ENCODE results near the gene WIPI1.

Gene WIPI1

GRCh38 chr17:68399638-68400403 is 57.5 kb downstream of the WIPI1 start:
- H3K27me3 ChIP-seq (ENCODE audit: control insufficient read depth in 1 of 2, insufficient read depth in 1 of 2, low read length in 2 of 2) = no peaks in the 10 kb centered on the region
- 21% methylated on average over 16 of the region's 19 CpGs for WGBS
- H3K4me2 ChIP-seq (ENCODE audit: low read length, poor library complexity, severe bottlenecking) = peak overlapping the region; percentile 41
- H2BK120ac ChIP-seq (ENCODE audit: low read depth, low read length) = peak overlapping the region; percentile 95
- H3K27ac ChIP-seq (ENCODE audit: low read length, poor library complexity, severe bottlenecking) = no peak overlapping the region
- H3K4ac ChIP-seq (ENCODE audit: low read depth in 1 of 2, low read length in 2 of 2) = peak overlapping the region; percentile 97 to 98
- H3K9me3 ChIP-seq (ENCODE audit: control insufficient read depth, low read length) = peaks cover 3% of the 10 kb centered on the region
- peak overlapping the region; percentile 13 for H2BK15ac ChIP-seq (ENCODE audit: low read depth, poor library complexity, severe bottlenecking)
- DNase-seq = peak; percentile 96
- H2AK5ac ChIP-seq (ENCODE audit: low read length, severe bottlenecking) = no peak overlapping the region
- H3K9ac ChIP-seq (ENCODE audit: low read length) = peak overlapping the region; percentile 83
- H3K18ac ChIP-seq (ENCODE audit: low read depth in 1 of 2, low read length in 2 of 2) = peak overlapping the region; percentile 58 to 61
- H4K91ac ChIP-seq (ENCODE audit: low read length) = peak overlapping the region; percentile 91
- H2BK12ac ChIP-seq (ENCODE audit: low read length in 2 of 2) = peak overlapping the region; percentile 14 to 17
- peak overlapping the region in 1 of 2 experiments; percentile 67 for H3K4me3 ChIP-seq (ENCODE audit: insufficient read depth in 1 of 2, low read depth in 1 of 2, low read length in 2 of 2)
- peak overlapping the region; percentile 74 for H4K8ac ChIP-seq (ENCODE audit: low read length)
- H2BK5ac ChIP-seq (ENCODE audit: low read depth, low read length, poor library complexity, severe bottlenecking) = no peak overlapping the region
- H3K36me3 ChIP-seq (ENCODE audit: control insufficient read depth in 1 of 2, insufficient read depth in 2 of 2, low read depth in 1 of 2, low read length in 2 of 2) = no peaks in the 10 kb centered on the region
- no peaks in the 10 kb centered on the region for H3K79me1 ChIP-seq (replicated peaks; ENCODE audit: low read length, poor library complexity, severe bottlenecking)
- H3K23ac ChIP-seq (ENCODE audit: low read length in 2 of 2) = no peak overlapping the region
- peaks cover 7% of the 10 kb centered on the region for H3K4me1 ChIP-seq (ENCODE audit: control insufficient read depth, insufficient read depth, low read depth, low read length)
- no peak overlapping the region for H3K14ac ChIP-seq (ENCODE audit: low read length in 2 of 2)
- no peak overlapping the region for H2AFZ ChIP-seq (ENCODE audit: low read depth, low read length)

GRCh38 chr17:68398691-68399637 is 58.3 kb downstream of the WIPI1 start:
- no peak overlapping the region for H2BK5ac ChIP-seq (ENCODE audit: low read depth, low read length, poor library complexity, severe bottlenecking)
- 2% methylated on average over 9 of the region's 11 CpGs for WGBS
- H2BK120ac ChIP-seq (ENCODE audit: low read depth, low read length) = peak overlapping the region; percentile 4
- H3K18ac ChIP-seq (ENCODE audit: low read depth in 1 of 2, low read length in 2 of 2) = peak overlapping the region; percentile 58 to 97
- peak; percentile 93 for DNase-seq
- peak overlapping the region in 1 of 2 experiments; percentile 99 for H3K4ac ChIP-seq (ENCODE audit: low read depth in 1 of 2, low read length in 2 of 2)
- H3K9ac ChIP-seq (ENCODE audit: low read length) = peak overlapping the region; percentile 83
- H3K4me2 ChIP-seq (ENCODE audit: low read length, poor library complexity, severe bottlenecking) = no peak overlapping the region
- peak overlapping the region in 1 of 2 experiments; percentile 67 for H3K4me3 ChIP-seq (ENCODE audit: insufficient read depth in 1 of 2, low read depth in 1 of 2, low read length in 2 of 2)
- peak overlapping the region; percentile 76 to 99 for H2BK12ac ChIP-seq (ENCODE audit: low read length in 2 of 2)
- H3K14ac ChIP-seq (ENCODE audit: low read length in 2 of 2) = peak overlapping the region in 1 of 2 experiments; percentile 99
- peaks cover 5% of the 10 kb centered on the region for H3K9me3 ChIP-seq (ENCODE audit: control insufficient read depth, low read length)
- peak overlapping the region; percentile 53 for H4K91ac ChIP-seq (ENCODE audit: low read length)
- peaks cover 7% of the 10 kb centered on the region for H3K4me1 ChIP-seq (ENCODE audit: control insufficient read depth, insufficient read depth, low read depth, low read length)
- H3K27ac ChIP-seq (ENCODE audit: low read length, poor library complexity, severe bottlenecking) = no peak overlapping the region
- no peaks in the 10 kb centered on the region for H3K79me1 ChIP-seq (replicated peaks; ENCODE audit: low read length, poor library complexity, severe bottlenecking)
- peak overlapping the region; percentile 72 for H2AFZ ChIP-seq (ENCODE audit: low read depth, low read length)
- no peaks in the 10 kb centered on the region for H3K27me3 ChIP-seq (ENCODE audit: control insufficient read depth in 1 of 2, insufficient read depth in 1 of 2, low read length in 2 of 2)
- H3K23ac ChIP-seq (ENCODE audit: low read length in 2 of 2) = peak overlapping the region in 1 of 2 experiments; percentile 23
- H3K36me3 ChIP-seq (ENCODE audit: control insufficient read depth in 1 of 2, insufficient read depth in 2 of 2, low read depth in 1 of 2, low read length in 2 of 2) = no peaks in the 10 kb centered on the region
- peak overlapping the region; percentile 89 for H4K8ac ChIP-seq (ENCODE audit: low read length)
- H2AK5ac ChIP-seq (ENCODE audit: low read length, severe bottlenecking) = no peak overlapping the region
- no peak overlapping the region for H2BK15ac ChIP-seq (ENCODE audit: low read depth, poor library complexity, severe bottlenecking)

- Histone ChIP-seq H3K9me3 (ENCODE audit: control insufficient read depth, low read length) (peaks cover 5% of the 10 kb centered on the region), H2BK120ac (ENCODE audit: low read depth, low read length) (no peak overlapping the region), H3K79me1 (replicated peaks; ENCODE audit: low read length, poor library complexity, severe bottlenecking) (no peaks in the 10 kb centered on the region), H2BK5ac (ENCODE audit: low read depth, low read length, poor library complexity, severe bottlenecking) (no peak overlapping the region), H3K23ac (ENCODE audit: low read length in 2 of 2) (no peak overlapping the region), H3K27ac (ENCODE audit: low read length, poor library complexity, severe bottlenecking) (no peak overlapping the region), H3K36me3 (ENCODE audit: control insufficient read depth in 1 of 2, insufficient read depth in 2 of 2, low read depth in 1 of 2, low read length in 2 of 2) (no peaks in the 10 kb centered on the region), H2BK15ac (ENCODE audit: low read depth, poor library complexity, severe bottlenecking) (no peak overlapping the region), H3K4me2 (ENCODE audit: low read length, poor library complexity, severe bottlenecking) (no peak overlapping the region), H3K4ac (ENCODE audit: low read depth in 1 of 2, low read length in 2 of 2) (peak overlapping the region in 1 of 2 experiments; percentile 49), H2AK5ac (ENCODE audit: low read length, severe bottlenecking) (no peak overlapping the region), H2BK12ac (ENCODE audit: low read length in 2 of 2) (peak overlapping the region; percentile 23 to 87), H2AFZ (ENCODE audit: low read depth, low read length) (no peak overlapping the region), H4K8ac (ENCODE audit: low read length) (peak overlapping the region; percentile 45), H3K27me3 (ENCODE audit: control insufficient read depth in 1 of 2, insufficient read depth in 1 of 2, low read length in 2 of 2) (no peaks in the 10 kb centered on the region), H4K91ac (ENCODE audit: low read length) (peak overlapping the region; percentile 36), H3K18ac (ENCODE audit: low read depth in 1 of 2, low read length in 2 of 2) (peak overlapping the region; percentile 23 to 29), H3K4me1 (ENCODE audit: control insufficient read depth, insufficient read depth, low read depth, low read length) (peaks cover 7% of the 10 kb centered on the region), H3K14ac (ENCODE audit: low read length in 2 of 2) (no peak overlapping the region), H3K4me3 (ENCODE audit: insufficient read depth in 1 of 2, low read depth in 1 of 2, low read length in 2 of 2) (no peak overlapping the region), H3K9ac (ENCODE audit: low read length) (no peak overlapping the region)
- 78% methylated on average over 7 of the region's 7 CpGs for WGBS
- no peak for DNase-seq
Observed at GRCh38 chr17:68397108-68397536, 60.2 kb downstream of the WIPI1 start.
